ENCODE measurements around the gene ZNF689. TPM values are rescaled to one million over a fixed set of nuclear protein-coding genes. Genes with fewer than 3 reads are reported as not detected.
A peak's percentile ranks its signal among the peaks of the same experiment; 100 is the strongest.

ZNF689 gene
- total RNA-seq, 4 donors from 2014 or later, result 7.5 to 12.5 (median 9.9) TPM

DNA sequence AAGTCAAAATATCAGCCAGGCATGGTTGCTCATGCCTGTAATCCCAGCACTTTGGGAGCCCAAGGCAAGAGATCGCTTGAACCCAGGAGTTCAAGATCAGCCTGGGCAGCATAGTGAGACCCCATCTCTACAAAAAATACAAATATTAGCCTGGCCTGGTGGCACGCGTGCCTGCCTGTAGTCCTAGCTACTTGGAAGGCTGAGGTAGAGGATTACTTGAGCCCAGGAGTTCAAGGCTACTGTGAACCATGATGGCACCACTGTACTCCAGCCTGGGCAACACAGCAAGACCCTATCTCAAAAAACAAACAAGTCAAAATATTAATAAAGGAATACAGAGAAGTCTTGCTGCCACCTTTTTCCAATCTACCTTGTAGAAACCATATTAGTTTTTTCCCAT is 4.2 kb downstream of the ZNF689 start:
- no peak for DNase-seq
- Histone ChIP-seq H3K36me3 (peaks cover 0 to 51% (median 0%) of the 10 kb centered on the region in 3 donors), H3K27ac (no peak overlapping the region), H3K4me1 (peaks cover 0 to 18% (median 2%) of the 10 kb centered on the region in 4 donors), H3K27me3 (no peaks in the 10 kb centered on the region), H3K4me3 (no peak overlapping the region), H3K9me3 (no peaks in the 10 kb centered on the region)
- TF ChIP-seq, protein P1, sequence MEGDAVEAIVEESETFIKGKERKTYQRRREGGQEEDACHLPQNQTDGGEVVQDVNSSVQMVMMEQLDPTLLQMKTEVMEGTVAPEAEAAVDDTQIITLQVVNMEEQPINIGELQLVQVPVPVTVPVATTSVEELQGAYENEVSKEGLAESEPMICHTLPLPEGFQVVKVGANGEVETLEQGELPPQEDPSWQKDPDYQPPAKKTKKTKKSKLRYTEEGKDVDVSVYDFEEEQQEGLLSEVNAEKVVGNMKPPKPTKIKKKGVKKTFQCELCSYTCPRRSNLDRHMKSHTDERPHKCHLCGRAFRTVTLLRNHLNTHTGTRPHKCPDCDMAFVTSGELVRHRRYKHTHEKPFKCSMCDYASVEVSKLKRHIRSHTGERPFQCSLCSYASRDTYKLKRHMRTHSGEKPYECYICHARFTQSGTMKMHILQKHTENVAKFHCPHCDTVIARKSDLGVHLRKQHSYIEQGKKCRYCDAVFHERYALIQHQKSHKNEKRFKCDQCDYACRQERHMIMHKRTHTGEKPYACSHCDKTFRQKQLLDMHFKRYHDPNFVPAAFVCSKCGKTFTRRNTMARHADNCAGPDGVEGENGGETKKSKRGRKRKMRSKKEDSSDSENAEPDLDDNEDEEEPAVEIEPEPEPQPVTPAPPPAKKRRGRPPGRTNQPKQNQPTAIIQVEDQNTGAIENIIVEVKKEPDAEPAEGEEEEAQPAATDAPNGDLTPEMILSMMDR (IDR thresholded peaks at IDR 0.05), result no peak
- TF ChIP-seq POLR2A (IDR thresholded peaks at IDR 0.05), result no peak

DNA sequence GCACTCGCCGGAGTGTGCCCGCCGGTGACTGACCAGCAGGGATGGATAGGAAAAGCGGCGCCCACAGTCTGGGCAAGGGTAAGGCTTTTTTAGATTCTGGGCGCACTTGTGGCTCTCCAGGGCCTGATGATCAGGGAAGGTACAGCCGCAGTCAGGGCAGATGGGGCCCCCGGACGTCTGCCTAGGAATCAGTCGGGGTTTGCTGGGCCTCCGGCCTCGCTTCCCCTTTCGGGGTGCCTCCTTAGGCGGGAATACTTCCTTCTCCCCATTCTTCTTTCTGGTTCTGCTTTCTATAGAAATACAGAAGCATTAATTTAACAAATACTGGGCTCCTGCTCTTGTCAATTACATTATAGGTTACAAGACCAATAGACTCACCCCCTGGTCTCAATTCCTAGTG is 5.0 kb downstream of the ZNF689 start:
- Histone ChIP-seq H3K4me1 (peaks cover 0 to 18% (median 0%) of the 10 kb centered on the region in 4 donors), H3K27me3 (no peaks in the 10 kb centered on the region), H3K36me3 (peaks cover 0 to 51% (median 0%) of the 10 kb centered on the region in 3 donors), H3K27ac (peak overlapping the region in 1 of 4 donors; percentile 31), H3K4me3 (no peak overlapping the region), H3K9me3 (no peaks in the 10 kb centered on the region)
- no peak for DNase-seq
- TF ChIP-seq POLR2A (IDR thresholded peaks at IDR 0.05), result no peak
- TF ChIP-seq, protein P1 (IDR thresholded peaks at IDR 0.05), result no peak

DNA sequence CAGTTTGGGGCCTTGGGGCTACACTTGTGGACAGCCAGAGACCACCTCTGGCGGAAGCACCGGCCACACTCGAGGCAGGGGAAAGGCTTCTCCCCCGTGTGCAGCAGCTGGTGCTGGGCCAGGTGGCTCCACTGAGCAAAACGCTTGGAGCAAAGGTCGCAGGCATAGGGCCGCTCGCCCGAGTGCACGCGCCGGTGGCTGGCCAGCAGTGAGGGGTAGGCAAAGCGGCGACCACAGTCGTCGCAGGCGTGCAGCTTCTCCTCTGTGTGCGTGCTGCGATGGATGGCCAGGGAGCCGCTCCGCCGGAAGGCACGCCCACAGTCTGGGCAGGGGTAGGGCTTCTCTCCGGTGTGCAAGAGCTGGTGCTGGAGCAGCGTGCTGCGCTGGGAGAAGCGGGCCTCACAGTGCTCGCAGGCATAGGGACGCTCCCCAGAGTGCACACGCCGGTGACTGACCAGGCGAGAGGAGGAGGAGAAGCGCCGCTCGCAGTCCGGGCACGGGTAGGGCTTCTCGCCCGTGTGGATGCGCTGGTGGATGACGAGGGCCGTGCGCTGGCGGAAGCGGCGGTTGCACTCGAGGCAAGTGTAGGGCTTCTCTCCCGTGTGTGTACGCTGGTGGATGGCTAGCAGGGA is 5.8 kb downstream of the ZNF689 start:
- TF ChIP-seq, protein P1 (IDR thresholded peaks at IDR 0.05), result no peak
- no peak for TF ChIP-seq POLR2A (IDR thresholded peaks at IDR 0.05)
- Histone ChIP-seq H3K36me3 (peaks cover 0 to 51% (median 0%) of the 10 kb centered on the region in 3 donors), H3K4me3 (no peak overlapping the region), H3K27me3 (no peaks in the 10 kb centered on the region), H3K4me1 (peaks cover 0 to 18% (median 0%) of the 10 kb centered on the region in 4 donors), H3K9me3 (no peaks in the 10 kb centered on the region), H3K27ac (peak overlapping the region in 1 of 4 donors; percentile 31)
- DNase-seq, result no peak

DNA sequence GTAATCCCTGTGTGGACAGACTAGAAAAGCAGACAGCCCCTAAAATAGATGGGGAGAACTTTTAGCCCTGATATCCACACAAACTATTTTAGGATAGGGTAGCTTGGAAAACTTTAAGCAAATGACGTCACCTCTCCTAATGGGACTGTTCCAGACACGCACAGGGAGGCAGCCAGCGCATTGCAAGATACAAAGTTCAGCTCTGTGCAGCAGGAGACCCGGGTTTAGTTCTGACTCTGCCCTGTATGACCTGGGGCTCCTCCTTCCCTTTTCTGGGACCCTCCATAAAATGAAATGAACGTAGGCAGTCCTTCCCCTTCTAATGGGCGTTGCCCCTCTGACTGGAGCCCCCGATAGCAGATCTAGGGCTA is 6.3 kb downstream of the ZNF689 start:
- Histone ChIP-seq H3K27me3 (no peaks in the 10 kb centered on the region), H3K27ac (peak overlapping the region in 1 of 4 donors; percentile 31), H3K4me3 (no peak overlapping the region), H3K4me1 (peaks cover 0 to 14% (median 0%) of the 10 kb centered on the region in 4 donors), H3K9me3 (no peaks in the 10 kb centered on the region), H3K36me3 (peaks cover 0 to 51% (median 0%) of the 10 kb centered on the region in 3 donors)
- TF ChIP-seq, protein P1 (IDR thresholded peaks at IDR 0.05), result no peak
- TF ChIP-seq POLR2A (IDR thresholded peaks at IDR 0.05), result no peak
- no peak for DNase-seq

DNA sequence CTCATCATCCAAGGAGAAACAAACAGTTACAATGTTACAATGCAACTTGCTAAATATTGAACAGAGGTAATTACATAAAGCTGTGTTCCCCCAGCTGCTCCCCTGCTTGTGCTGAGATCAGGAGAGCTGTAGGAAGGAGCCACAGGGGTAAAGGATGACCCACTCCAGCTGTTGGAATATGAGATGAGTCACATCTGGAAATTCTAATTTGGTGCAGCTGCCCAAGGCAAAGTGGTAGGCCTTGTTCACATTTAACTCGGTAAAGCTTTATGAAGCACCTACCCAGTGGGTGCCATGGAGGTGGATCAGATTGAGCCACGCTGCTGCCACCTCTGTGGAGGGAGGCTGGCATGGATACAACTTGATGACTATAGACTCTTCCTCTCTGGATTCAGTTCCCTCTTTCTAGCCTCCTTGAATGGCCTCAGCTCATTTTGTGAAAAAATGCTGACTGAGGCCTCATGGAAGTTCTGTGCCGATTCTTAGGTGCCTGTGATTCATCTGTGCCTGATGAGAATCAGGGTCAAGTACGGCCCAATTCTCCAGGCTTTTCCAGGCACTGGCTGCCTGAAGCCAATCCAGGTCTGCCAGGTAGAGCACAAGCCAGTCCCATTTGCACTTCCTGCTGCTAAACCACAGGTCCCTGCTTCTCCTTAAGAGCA is 7.4 kb downstream of the ZNF689 start:
- TF ChIP-seq, protein P1 (IDR thresholded peaks at IDR 0.05), result no peak
- no peak for TF ChIP-seq POLR2A (IDR thresholded peaks at IDR 0.05)
- Histone ChIP-seq H3K4me3 (no peak overlapping the region), H3K9me3 (no peaks in the 10 kb centered on the region), H3K27me3 (no peaks in the 10 kb centered on the region), H3K27ac (no peak overlapping the region), H3K36me3 (peaks cover 0 to 51% (median 0%) of the 10 kb centered on the region in 3 donors), H3K4me1 (peaks cover 0 to 11% (median 0%) of the 10 kb centered on the region in 4 donors)
- no peak for DNase-seq

All from Peyer's patch (tissue), 4 donors.